ENCODE data around the gene SETD2. TPM values are rescaled to one million over a fixed set of nuclear protein-coding genes. Genes with fewer than 3 reads are reported as not detected.

The SETD2 gene
- total and polyA plus RNA-seq, 10 donors: 10.4 to 94.0 (median 63.8) TPM

- H3K4me3 ChIP-seq: peak overlapping the region; percentile 73 to 99 (median 96)
- H3K4me1 ChIP-seq: peaks cover 41 to 75% (median 64%) of the 10 kb centered on the region in 6 donors
- H3K27me3 ChIP-seq (replicated peaks in 1 of 7): no peaks in the 10 kb centered on the region
- TF ChIP-seq POLR2A (IDR thresholded peaks at IDR 0.05) (no peak), POLR2AphosphoS5 (IDR thresholded peaks at IDR 0.05) (no peak), CTCF (IDR thresholded peaks at IDR 0.05 in 8 of 11, conservative IDR thresholded peaks at IDR 0.05 in 3 of 11) (no peak)
- peak overlapping the region; percentile 84 to 98 (median 96) for H3K27ac ChIP-seq
- H3K9me3 ChIP-seq: no peaks in the 10 kb centered on the region
- 2 to 3% (median 2%) methylated on average over 10 of the region's 10 CpGs for WGBS, 5 donors
- no peaks in the 10 kb centered on the region for H3K36me3 ChIP-seq
- no peak for DNase-seq
- intact Hi-C loops (cut with DNase I; ENCODE audit: low total_unique reads): no loop called here
Measured at GRCh38 chr3:47162697-47163168, 1.2 kb downstream of the SETD2 start.

GRCh38 chr3:47161983-47162696 lies 1.8 kb downstream of the SETD2 start:
- peak overlapping the region in 7 of 8 donors; percentile 73 to 99 (median 97) for H3K4me3 ChIP-seq
- 5 to 9% (median 6%) methylated on average over 4 of the region's 4 CpGs for WGBS, 5 donors
- TF ChIP-seq POLR2AphosphoS5 (IDR thresholded peaks at IDR 0.05): no peak
- TF ChIP-seq POLR2A (IDR thresholded peaks at IDR 0.05): no peak
- no peak for TF ChIP-seq CTCF (IDR thresholded peaks at IDR 0.05 in 8 of 11, conservative IDR thresholded peaks at IDR 0.05 in 3 of 11)
- H3K27ac ChIP-seq: peak overlapping the region; percentile 84 to 98 (median 96)
- no peaks in the 10 kb centered on the region for H3K27me3 ChIP-seq (replicated peaks in 1 of 7)
- intact Hi-C loops (cut with DNase I; ENCODE audit: low total_unique reads): no loop called here
- H3K4me1 ChIP-seq: peaks cover 43 to 81% (median 67%) of the 10 kb centered on the region in 6 donors
- no peaks in the 10 kb centered on the region for H3K9me3 ChIP-seq
- no peak for DNase-seq
- no peaks in the 10 kb centered on the region for H3K36me3 ChIP-seq

GRCh38 chr3:47159820-47160219 lies 4.1 kb downstream of the SETD2 start:
- 74 to 91% (median 83%) methylated on average over 3 of the region's 3 CpGs for WGBS, 5 donors
- no peaks in the 10 kb centered on the region for H3K36me3 ChIP-seq
- no peaks in the 10 kb centered on the region for H3K9me3 ChIP-seq
- H3K4me3 ChIP-seq: no peak overlapping the region
- no peaks in the 10 kb centered on the region for H3K27me3 ChIP-seq (replicated peaks in 1 of 7)
- TF ChIP-seq CTCF (IDR thresholded peaks at IDR 0.05 in 8 of 11, conservative IDR thresholded peaks at IDR 0.05 in 3 of 11) (no peak), POLR2AphosphoS5 (IDR thresholded peaks at IDR 0.05) (no peak), POLR2A (IDR thresholded peaks at IDR 0.05) (no peak)
- DNase-seq: no peak
- intact Hi-C loops (cut with DNase I; ENCODE audit: low total_unique reads): no loop called here
- H3K4me1 ChIP-seq: peaks cover 31 to 83% (median 72%) of the 10 kb centered on the region in 6 donors
- H3K27ac ChIP-seq: peak overlapping the region in 2 of 8 donors; percentile 15 to 46

GRCh38 chr3:47158208-47158607 lies 5.7 kb downstream of the SETD2 start:
- Histone ChIP-seq H3K4me3 (no peak overlapping the region), H3K27me3 (replicated peaks in 1 of 7) (no peaks in the 10 kb centered on the region), H3K4me1 (peaks cover 31 to 98% (median 81%) of the 10 kb centered on the region in 6 donors), H3K36me3 (no peaks in the 10 kb centered on the region), H3K9me3 (no peaks in the 10 kb centered on the region), H3K27ac (no peak overlapping the region)
- intact Hi-C loops (cut with DNase I; ENCODE audit: low total_unique reads): no loop called here
- TF ChIP-seq POLR2AphosphoS5 (IDR thresholded peaks at IDR 0.05) (no peak), CTCF (IDR thresholded peaks at IDR 0.05 in 8 of 11, conservative IDR thresholded peaks at IDR 0.05 in 3 of 11) (no peak), POLR2A (IDR thresholded peaks at IDR 0.05) (no peak)
- DNase-seq: no peak
